Measurements from ENCODE around the gene ADNP2.

DNA sequence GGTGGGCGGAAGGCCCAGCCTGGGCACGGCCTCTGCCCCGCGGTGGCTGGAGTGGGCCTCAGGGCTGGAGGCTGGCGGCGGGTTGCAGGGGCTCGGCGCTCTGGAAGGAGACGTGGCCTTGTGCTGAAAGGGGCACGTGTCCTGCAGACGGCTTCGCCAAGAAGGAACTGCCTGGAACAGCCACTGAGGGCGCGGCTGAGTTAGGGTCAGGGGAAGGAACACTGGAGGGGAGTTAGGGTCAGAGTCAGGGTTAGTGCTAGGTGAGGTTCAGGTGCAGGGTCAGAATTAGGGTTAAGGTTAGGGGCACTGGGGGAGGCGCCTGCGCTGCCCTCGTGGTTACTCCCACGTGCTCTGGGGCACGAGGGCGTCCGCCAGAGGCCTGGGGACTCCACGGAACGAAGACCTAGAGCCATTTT lies 933 bp upstream of the ADNP2 start:
- TF ChIP-seq POLR2A (IDR thresholded peaks at IDR 0.05), result no peak
- TF ChIP-seq, protein P1, sequence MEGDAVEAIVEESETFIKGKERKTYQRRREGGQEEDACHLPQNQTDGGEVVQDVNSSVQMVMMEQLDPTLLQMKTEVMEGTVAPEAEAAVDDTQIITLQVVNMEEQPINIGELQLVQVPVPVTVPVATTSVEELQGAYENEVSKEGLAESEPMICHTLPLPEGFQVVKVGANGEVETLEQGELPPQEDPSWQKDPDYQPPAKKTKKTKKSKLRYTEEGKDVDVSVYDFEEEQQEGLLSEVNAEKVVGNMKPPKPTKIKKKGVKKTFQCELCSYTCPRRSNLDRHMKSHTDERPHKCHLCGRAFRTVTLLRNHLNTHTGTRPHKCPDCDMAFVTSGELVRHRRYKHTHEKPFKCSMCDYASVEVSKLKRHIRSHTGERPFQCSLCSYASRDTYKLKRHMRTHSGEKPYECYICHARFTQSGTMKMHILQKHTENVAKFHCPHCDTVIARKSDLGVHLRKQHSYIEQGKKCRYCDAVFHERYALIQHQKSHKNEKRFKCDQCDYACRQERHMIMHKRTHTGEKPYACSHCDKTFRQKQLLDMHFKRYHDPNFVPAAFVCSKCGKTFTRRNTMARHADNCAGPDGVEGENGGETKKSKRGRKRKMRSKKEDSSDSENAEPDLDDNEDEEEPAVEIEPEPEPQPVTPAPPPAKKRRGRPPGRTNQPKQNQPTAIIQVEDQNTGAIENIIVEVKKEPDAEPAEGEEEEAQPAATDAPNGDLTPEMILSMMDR (IDR thresholded peaks at IDR 0.05), result no peak
